Fibroblast of lung (primary cell): Measurements from ENCODE around the gene PASD1. TPM values are rescaled to one million over a fixed set of nuclear protein-coding genes. Genes with fewer than 3 reads are reported as not detected.

Experiments used
- DNase-seq, 2 donors: peaks; one replicate each; pipeline versions ENCODE4 v3.0.0 to v3.0.0-alpha.2; 2010; ENCODE audit warnings: low read depth in 2 of 2
- H2AFZ ChIP-seq: 2 replicates; pipeline ENCODE4 v1.5.1; 2012; ENCODE audit warnings: low read length, control low read depth, inconsistent platforms
- H3K27ac ChIP-seq: 2 replicates; pipeline ENCODE4 v1.5.1; 2011; ENCODE audit warnings: low read length, control low read depth; ENCODE audit not compliant: insufficient read depth
- H3K27me3 ChIP-seq: 2 replicates; pipeline ENCODE4 v1.5.1; 2011; ENCODE audit warnings: mild to moderate bottlenecking, low read length; ENCODE audit not compliant: control insufficient read depth, insufficient read depth
- H3K36me3 ChIP-seq: 2 replicates; pipeline ENCODE4 v1.5.1; 2011; ENCODE audit warnings: low read length; ENCODE audit not compliant: control insufficient read depth, insufficient read depth
- H3K4me1 ChIP-seq: 2 replicates; pipeline ENCODE4 v1.5.1; 2011; ENCODE audit warnings: low read length; ENCODE audit not compliant: control insufficient read depth, insufficient read depth; ENCODE audit errors: extremely low read depth
- H3K4me2 ChIP-seq: 2 replicates; pipeline ENCODE4 v1.5.1; 2011; ENCODE audit warnings: low read length, control low read depth; ENCODE audit not compliant: insufficient read depth; ENCODE audit errors: extremely low read depth
- H3K4me3 ChIP-seq, 4 experiments: fragments of 200-600 bp in 1 of 4; sonication (generic) in 1 of 4; replicated peaks in 1 of 4; 2 replicates each; pipeline ENCODE4 v1.5.1; 2011 to 2016; ENCODE audit warnings: low read length in 4 of 4, low read depth in 3 of 4, mild to moderate bottlenecking in 3 of 4, control low read depth in 2 of 4, inconsistent platforms in 1 of 4, mixed read lengths in 1 of 4; ENCODE audit not compliant: insufficient read depth in 1 of 4; ENCODE audit errors: control extremely low read depth in 1 of 4
- H3K79me2 ChIP-seq: 2 replicates; pipeline ENCODE4 v1.5.1; 2012; ENCODE audit warnings: mild to moderate bottlenecking, low read length, inconsistent platforms; ENCODE audit not compliant: control insufficient read depth, insufficient read depth
- H3K9ac ChIP-seq: 2 replicates; pipeline ENCODE4 v1.5.1; 2011; ENCODE audit warnings: mild to moderate bottlenecking, low read length, control low read depth; ENCODE audit not compliant: insufficient read depth
- H3K9me3 ChIP-seq: 2 replicates; pipeline ENCODE4 v1.5.1; 2012; ENCODE audit warnings: low read depth, low read length; ENCODE audit not compliant: control insufficient read depth, insufficient read depth
- H4K20me1 ChIP-seq: 2 replicates; pipeline ENCODE4 v1.5.1; 2011; ENCODE audit warnings: low read length; ENCODE audit not compliant: control insufficient read depth, insufficient read depth; ENCODE audit errors: extremely low read depth
- CTCF ChIP-seq, 2 donors: IDR thresholded peaks in 1 of 2; conservative IDR thresholded peaks in 1 of 2; 1 replicate in 1 of 2; 2 replicates in 1 of 2; pipeline ENCODE4 v1.5.1; 2011 to 2012; ENCODE audit warnings: low read length in 2 of 2, control low read depth in 1 of 2, inconsistent platforms in 1 of 2, low read depth in 1 of 2, mild to moderate bottlenecking in 1 of 2
- EZH2 ChIP-seq: IDR thresholded peaks from 2 replicates; pipeline ENCODE4 v1.5.1; 2012; ENCODE audit warnings: low read length, control low read depth, mild to moderate bottlenecking; ENCODE audit errors: missing control alignments
- polyA plus RNA-seq, 2 donors: library from polyadenylated mRNA; depleted of rRNA in 1 of 2; stranded (reverse) in 1 of 2; unstranded in 1 of 2; fragments of >200 nt; gene quantifications; 2 replicates each; pipeline ENCODE4 v1.2.1, GENCODE V29; 2011 to 2012; ENCODE audit warnings: missing spikeins in 1 of 2
- total RNA-seq: library from RNA; depleted of rRNA; stranded (reverse); fragments of >200 nt; gene quantifications from 2 replicates; pipeline ENCODE4 v1.2.1, GENCODE V29; 2014

Gene PASD1
- total and polyA plus RNA-seq, 2 donors (not counting 1 experiment from before 2014, with no cell fraction given): not detected

- no peak for TF ChIP-seq EZH2
- no peak for TF ChIP-seq CTCF (conservative IDR thresholded peaks at IDR 0.05 in 1 of 2, IDR thresholded peaks at IDR 0.05 in 1 of 2; ENCODE audit: low read depth in 1 of 2, low read length in 2 of 2)
- H3K27me3 ChIP-seq: no peaks in the 10 kb centered on the region
- no peak overlapping the region for H2AFZ ChIP-seq
- no peak overlapping the region for H3K9ac ChIP-seq
- DNase-seq: no peak
- H3K4me1 ChIP-seq: no peaks in the 10 kb centered on the region
- no peaks in the 10 kb centered on the region for H3K79me2 ChIP-seq
- no peak overlapping the region for H3K27ac ChIP-seq
- no peak overlapping the region for H3K4me2 ChIP-seq
- no peak overlapping the region for H3K4me3 ChIP-seq
- no peaks in the 10 kb centered on the region for H4K20me1 ChIP-seq
- H3K9me3 ChIP-seq: no peaks in the 10 kb centered on the region
- no peaks in the 10 kb centered on the region for H3K36me3 ChIP-seq
Measured at GRCh38 chrX:151698485-151698884, 135.0 kb downstream of the PASD1 start.

- Histone ChIP-seq H3K36me3 (no peaks in the 10 kb centered on the region), H3K4me1 (no peaks in the 10 kb centered on the region), H3K9ac (no peak overlapping the region), H3K27me3 (no peaks in the 10 kb centered on the region), H3K79me2 (no peaks in the 10 kb centered on the region), H2AFZ (no peak overlapping the region), H3K27ac (no peak overlapping the region), H4K20me1 (no peaks in the 10 kb centered on the region), H3K4me2 (no peak overlapping the region), H3K4me3 (no peak overlapping the region), H3K9me3 (no peaks in the 10 kb centered on the region)
- DNase-seq: no peak
- no peak for TF ChIP-seq EZH2
- no peak for TF ChIP-seq CTCF (conservative IDR thresholded peaks at IDR 0.05 in 1 of 2, IDR thresholded peaks at IDR 0.05 in 1 of 2; ENCODE audit: low read depth in 1 of 2, low read length in 2 of 2)
Measured at GRCh38 chrX:151699746-151700145, 136.3 kb downstream of the PASD1 start.

- H3K9me3 ChIP-seq: no peaks in the 10 kb centered on the region
- H4K20me1 ChIP-seq: no peaks in the 10 kb centered on the region
- H3K36me3 ChIP-seq: no peaks in the 10 kb centered on the region
- no peaks in the 10 kb centered on the region for H3K4me1 ChIP-seq
- H3K79me2 ChIP-seq: no peaks in the 10 kb centered on the region
- TF ChIP-seq CTCF (conservative IDR thresholded peaks at IDR 0.05 in 1 of 2, IDR thresholded peaks at IDR 0.05 in 1 of 2; ENCODE audit: low read depth in 1 of 2, low read length in 2 of 2) (no peak), EZH2 (no peak)
- H3K4me3 ChIP-seq: no peak overlapping the region
- no peak overlapping the region for H3K9ac ChIP-seq
- H3K4me2 ChIP-seq: no peak overlapping the region
- no peak overlapping the region for H3K27ac ChIP-seq
- no peak overlapping the region for H2AFZ ChIP-seq
- no peaks in the 10 kb centered on the region for H3K27me3 ChIP-seq
- no peak for DNase-seq
Measured at GRCh38 chrX:151700581-151700980, 137.1 kb downstream of the PASD1 start.
